Progenitor cell of endocrine pancreas (in vitro differentiated cells): ENCODE results near the gene RTP5. TPM values are rescaled to one million over a fixed set of nuclear protein-coding genes. Genes with fewer than 3 reads are reported as not detected.

Source experiments
- DNase-seq: peaks from one replicate; pipeline ENCODE4 v3.0.0; 2021; ENCODE audit warnings: low spot score; ENCODE audit not compliant: unreplicated experiment
- H3K27ac Mint-ChIP-seq: 2 replicates; pipeline ENCODE4 v1.8.0; 2021; ENCODE audit warnings: mild to moderate bottlenecking, moderate library complexity, mixed read lengths
- H3K27me3 Mint-ChIP-seq: 2 replicates; pipeline ENCODE4 v1.8.0; 2021; ENCODE audit warnings: mixed read lengths
- H3K36me3 Mint-ChIP-seq: 2 replicates; pipeline ENCODE4 v1.8.0; 2022; ENCODE audit warnings: mixed read lengths; ENCODE audit not compliant: insufficient read depth
- H3K4me1 Mint-ChIP-seq: 2 replicates; pipeline ENCODE4 v1.8.0; 2021; ENCODE audit warnings: low read depth, mixed read lengths
- H3K4me3 Mint-ChIP-seq: 2 replicates; pipeline ENCODE4 v1.8.0; 2021; ENCODE audit warnings: low read depth, mild to moderate bottlenecking, moderate library complexity, mixed read lengths
- H3K9me3 Mint-ChIP-seq: 2 replicates; pipeline ENCODE4 v1.8.0; 2021; ENCODE audit warnings: low read depth, mixed read lengths
- total RNA-seq: library from RNA; stranded (reverse); gene quantifications from 2 replicates; pipeline ENCODE4 v1.2.1, GENCODE V29; 2021
- TF ChIP-seq, protein P1 (sequence below): fragments of 200-600 bp; sonication (generic); IDR thresholded peaks from one replicate; pipeline ENCODE4 v1.5.0; 2021; ENCODE audit warnings: antibody characterized with exemption, mild to moderate bottlenecking; ENCODE audit not compliant: unreplicated experiment

The RTP5 gene
- total RNA-seq, 1 donor from 2014 or later: not detected

DNA sequence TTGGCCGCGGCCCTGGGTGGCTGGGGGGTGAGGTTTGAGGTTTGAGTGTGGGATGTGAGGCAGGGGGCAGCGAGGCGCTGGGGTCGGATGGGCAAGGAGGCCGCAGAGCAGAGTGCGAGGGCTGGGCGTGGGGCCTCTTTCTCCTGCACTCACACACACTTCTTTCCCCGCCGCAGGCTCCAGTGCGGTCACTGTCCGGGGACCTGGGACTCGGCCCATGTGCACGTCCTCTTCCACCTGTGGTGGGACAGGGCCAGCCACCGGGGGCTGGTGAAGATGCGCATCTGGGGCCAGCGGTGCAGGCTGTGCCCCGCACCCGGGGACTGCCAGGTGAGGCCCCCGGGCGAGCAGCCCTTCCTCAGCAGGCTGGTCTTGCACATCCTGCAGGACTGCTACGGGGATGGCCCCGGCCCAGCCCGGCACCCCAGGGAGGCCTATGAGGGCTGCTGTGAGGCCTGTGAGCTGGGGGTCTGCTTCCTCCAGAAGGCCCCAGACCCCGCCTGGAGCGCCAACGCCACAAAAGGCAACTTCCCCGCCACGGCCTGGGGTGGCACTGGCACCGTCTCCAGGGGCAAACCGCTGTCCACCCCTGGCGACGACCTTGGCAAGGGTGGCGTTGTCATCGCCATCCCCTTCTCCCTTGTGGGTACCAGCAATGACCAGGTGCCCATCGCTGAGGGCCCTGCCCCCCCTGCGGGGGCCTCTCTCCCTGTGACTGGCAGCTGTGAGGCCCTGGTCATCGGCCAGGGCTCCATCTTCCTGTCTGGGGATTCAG is 2.2 kb downstream of the RTP5 start:
- no peak for DNase-seq
- Mint-ChIP-seq H3K4me3 (no peak overlapping the region), H3K36me3 (no peaks in the 10 kb centered on the region), H3K27ac (no peak overlapping the region), H3K4me1 (no peaks in the 10 kb centered on the region), H3K27me3 (peaks cover 6% of the 10 kb centered on the region), H3K9me3 (peaks cover 5% of the 10 kb centered on the region)
- TF ChIP-seq, protein P1, sequence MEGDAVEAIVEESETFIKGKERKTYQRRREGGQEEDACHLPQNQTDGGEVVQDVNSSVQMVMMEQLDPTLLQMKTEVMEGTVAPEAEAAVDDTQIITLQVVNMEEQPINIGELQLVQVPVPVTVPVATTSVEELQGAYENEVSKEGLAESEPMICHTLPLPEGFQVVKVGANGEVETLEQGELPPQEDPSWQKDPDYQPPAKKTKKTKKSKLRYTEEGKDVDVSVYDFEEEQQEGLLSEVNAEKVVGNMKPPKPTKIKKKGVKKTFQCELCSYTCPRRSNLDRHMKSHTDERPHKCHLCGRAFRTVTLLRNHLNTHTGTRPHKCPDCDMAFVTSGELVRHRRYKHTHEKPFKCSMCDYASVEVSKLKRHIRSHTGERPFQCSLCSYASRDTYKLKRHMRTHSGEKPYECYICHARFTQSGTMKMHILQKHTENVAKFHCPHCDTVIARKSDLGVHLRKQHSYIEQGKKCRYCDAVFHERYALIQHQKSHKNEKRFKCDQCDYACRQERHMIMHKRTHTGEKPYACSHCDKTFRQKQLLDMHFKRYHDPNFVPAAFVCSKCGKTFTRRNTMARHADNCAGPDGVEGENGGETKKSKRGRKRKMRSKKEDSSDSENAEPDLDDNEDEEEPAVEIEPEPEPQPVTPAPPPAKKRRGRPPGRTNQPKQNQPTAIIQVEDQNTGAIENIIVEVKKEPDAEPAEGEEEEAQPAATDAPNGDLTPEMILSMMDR: no peak

GRCh38 chr2:241872313-241872642 is 2.7 kb downstream of the RTP5 start:
- H3K9me3 Mint-ChIP-seq: peaks cover 5% of the 10 kb centered on the region
- H3K27ac Mint-ChIP-seq: no peak overlapping the region
- no peak overlapping the region for H3K4me3 Mint-ChIP-seq
- no peak for DNase-seq
- peaks cover 6% of the 10 kb centered on the region for H3K27me3 Mint-ChIP-seq
- TF ChIP-seq, protein P1: no peak
- H3K36me3 Mint-ChIP-seq: no peaks in the 10 kb centered on the region
- no peaks in the 10 kb centered on the region for H3K4me1 Mint-ChIP-seq

GRCh38 chr2:241873081-241873802 is 3.7 kb downstream of the RTP5 start:
- DNase-seq: no peak
- H3K27me3 Mint-ChIP-seq: peaks cover 5% of the 10 kb centered on the region

DNA sequence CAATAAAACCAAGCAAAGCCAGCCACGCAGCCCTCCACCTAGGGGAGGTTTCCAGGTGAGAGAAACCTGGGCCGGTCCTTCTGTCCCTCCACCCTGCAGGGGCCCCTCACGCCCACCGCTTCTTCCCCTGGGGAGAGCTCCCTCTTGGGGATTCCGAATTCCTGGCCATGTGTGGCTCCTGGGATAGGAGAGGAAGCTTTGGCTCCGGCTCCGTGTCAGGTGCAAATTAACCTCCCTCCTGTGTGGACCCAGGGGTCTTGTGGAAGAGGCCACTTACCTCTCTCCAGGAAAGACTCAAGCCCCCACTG is 4.2 kb downstream of the RTP5 start:
- no peak overlapping the region for H3K4me3 Mint-ChIP-seq
- no peak for DNase-seq
- H3K4me1 Mint-ChIP-seq: no peaks in the 10 kb centered on the region
- H3K9me3 Mint-ChIP-seq: peaks cover 5% of the 10 kb centered on the region
- no peaks in the 10 kb centered on the region for H3K27me3 Mint-ChIP-seq
- no peak overlapping the region for H3K27ac Mint-ChIP-seq
- TF ChIP-seq, protein P1: no peak
- no peaks in the 10 kb centered on the region for H3K36me3 Mint-ChIP-seq

More at GRCh38 chr2:241873081-241873802, 3.7 kb downstream of the RTP5 start:
- Mint-ChIP-seq H3K9me3 (peaks cover 5% of the 10 kb centered on the region), H3K4me3 (no peak overlapping the region), H3K4me1 (no peaks in the 10 kb centered on the region), H3K27ac (no peak overlapping the region), H3K36me3 (no peaks in the 10 kb centered on the region)
- TF ChIP-seq, protein P1: no peak

GRCh38 chr2:241874277-241874925 is 4.9 kb downstream of the RTP5 start:
- DNase-seq: no peak
- Mint-ChIP-seq H3K27ac (no peak overlapping the region), H3K9me3 (peaks cover 5% of the 10 kb centered on the region), H3K4me1 (no peaks in the 10 kb centered on the region), H3K4me3 (no peak overlapping the region), H3K27me3 (no peaks in the 10 kb centered on the region), H3K36me3 (no peaks in the 10 kb centered on the region)
- TF ChIP-seq, protein P1: no peak
